Bronchial epithelial cell (primary cell): Measurements from ENCODE around the gene TBC1D9. TPM values are rescaled to one million over a fixed set of nuclear protein-coding genes. Genes with fewer than 3 reads are reported as not detected.

Experiments used
- DNase-seq: peaks from one replicate; pipeline ENCODE4 v3.0.0-alpha.2; 2010; ENCODE audit warnings: low read depth
- FAIRE-seq: peaks from 2 replicates; lab custom pipeline; 2011; peaks lifted over from hg19 to GRCh38; lab: Jason Lieb, UNC
- H3K27me3 ChIP-seq: 2 replicates; pipeline ENCODE4 v1.5.1; 2011; ENCODE audit warnings: low read length; ENCODE audit not compliant: control insufficient read depth, insufficient read depth
- H3K36me3 ChIP-seq: 2 replicates; pipeline ENCODE4 v1.5.1; 2011; ENCODE audit warnings: low read length; ENCODE audit not compliant: control insufficient read depth, insufficient read depth
- H3K4me3 ChIP-seq: 2 replicates; pipeline ENCODE4 v1.5.1; 2011; ENCODE audit warnings: mild to moderate bottlenecking, low read depth, low read length, control low read depth
- CTCF ChIP-seq: IDR thresholded peaks from 2 replicates; pipeline ENCODE4 v1.5.1; 2011; ENCODE audit warnings: mild to moderate bottlenecking, moderate library complexity, low read length, control low read depth, inconsistent platforms; ENCODE audit not compliant: insufficient read depth, severe bottlenecking
- total RNA-seq: library from RNA; depleted of rRNA; stranded (reverse); fragments of >200 nt; gene quantifications from 2 replicates; pipeline ENCODE4 v1.2.1, GENCODE V29; 2014

TBC1D9 gene
- total RNA-seq, 1 donor from 2014 or later: 17.1 TPM

- peaks cover 2% of the 10 kb centered on the region for H3K36me3 ChIP-seq
- H3K27me3 ChIP-seq: no peaks in the 10 kb centered on the region
- DNase-seq (no peak), FAIRE-seq (no peak)
- no peak overlapping the region for H3K4me3 ChIP-seq
- no peak for TF ChIP-seq CTCF
Observed at GRCh38 chr4:140644470-140645185, 111.6 kb downstream of the TBC1D9 start.

- TF ChIP-seq CTCF: no peak
- H3K36me3 ChIP-seq: peaks cover 2% of the 10 kb centered on the region
- no peak overlapping the region for H3K4me3 ChIP-seq
- H3K27me3 ChIP-seq: no peaks in the 10 kb centered on the region
- no peak for DNase-seq
- FAIRE-seq: no peak
Observed at GRCh38 chr4:140643571-140644055, 112.6 kb downstream of the TBC1D9 start.

- FAIRE-seq: no peak
- no peak for TF ChIP-seq CTCF
- Histone ChIP-seq H3K36me3 (peaks cover 2% of the 10 kb centered on the region), H3K4me3 (no peak overlapping the region), H3K27me3 (no peaks in the 10 kb centered on the region)
- no peak for DNase-seq
Observed at GRCh38 chr4:140642674-140643437, 113.3 kb downstream of the TBC1D9 start.

GRCh38 chr4:140641789-140642439, 114.3 kb downstream of the TBC1D9 start:
- no peak overlapping the region for H3K4me3 ChIP-seq
- FAIRE-seq (no peak), DNase-seq (no peak)
- peaks cover 2% of the 10 kb centered on the region for H3K36me3 ChIP-seq
- no peaks in the 10 kb centered on the region for H3K27me3 ChIP-seq
- no peak for TF ChIP-seq CTCF

GRCh38 chr4:140641105-140641555, 115.1 kb downstream of the TBC1D9 start:
- no peak for DNase-seq
- TF ChIP-seq CTCF: no peak
- no peak for FAIRE-seq
- H3K27me3 ChIP-seq: no peaks in the 10 kb centered on the region
- H3K4me3 ChIP-seq: no peak overlapping the region
- peaks cover 2% of the 10 kb centered on the region for H3K36me3 ChIP-seq
